GM13976 (cell line): ENCODE data around the gene LAG3.

Experiments used
- DNase-seq: peaks from one replicate; pipeline ENCODE4 v3.0.0; 2012; ENCODE audit warnings: low spot score
- CTCF ChIP-seq: IDR thresholded peaks from 2 replicates; pipeline ENCODE4 v1.5.1; 2012; ENCODE audit warnings: borderline replicate concordance, mild to moderate bottlenecking; ENCODE audit not compliant: insufficient read depth; ENCODE audit errors: extremely low read depth, missing control alignments, control extremely low read depth
- in situ Hi-C: fragments of 300-500 bp; cut with MboI; formaldehyde crosslinking; loops from one replicate; pipeline ENCODE4 v1.12.0; 2022; ENCODE audit warnings: low sequenced_read_pairs, mixed read lengths, inconsistent platforms; ENCODE audit not compliant: unreplicated experiment

The LAG3 gene

DNA sequence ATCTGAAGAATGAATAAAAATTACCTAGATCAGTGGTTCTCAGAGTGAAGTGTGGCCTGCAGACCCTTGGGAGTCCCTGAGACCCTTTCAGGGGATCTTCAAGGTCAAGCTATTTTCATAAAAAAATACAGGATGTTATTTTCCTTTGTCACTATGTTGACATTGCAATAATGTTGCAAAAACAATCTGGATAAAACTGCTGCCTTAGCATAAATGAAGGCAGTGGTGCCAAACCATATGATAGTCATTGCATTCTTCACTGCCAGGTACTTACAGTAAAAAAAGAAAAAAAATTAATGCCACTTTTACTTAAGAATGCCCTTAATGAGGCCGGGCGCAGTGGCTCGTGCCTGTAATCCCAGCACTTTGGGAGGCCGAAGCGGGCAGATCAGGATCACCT lies 15.0 kb downstream of the LAG3 start:
- no peak for DNase-seq
- in situ Hi-C loops: no loop called here
- no peak for TF ChIP-seq CTCF

DNA sequence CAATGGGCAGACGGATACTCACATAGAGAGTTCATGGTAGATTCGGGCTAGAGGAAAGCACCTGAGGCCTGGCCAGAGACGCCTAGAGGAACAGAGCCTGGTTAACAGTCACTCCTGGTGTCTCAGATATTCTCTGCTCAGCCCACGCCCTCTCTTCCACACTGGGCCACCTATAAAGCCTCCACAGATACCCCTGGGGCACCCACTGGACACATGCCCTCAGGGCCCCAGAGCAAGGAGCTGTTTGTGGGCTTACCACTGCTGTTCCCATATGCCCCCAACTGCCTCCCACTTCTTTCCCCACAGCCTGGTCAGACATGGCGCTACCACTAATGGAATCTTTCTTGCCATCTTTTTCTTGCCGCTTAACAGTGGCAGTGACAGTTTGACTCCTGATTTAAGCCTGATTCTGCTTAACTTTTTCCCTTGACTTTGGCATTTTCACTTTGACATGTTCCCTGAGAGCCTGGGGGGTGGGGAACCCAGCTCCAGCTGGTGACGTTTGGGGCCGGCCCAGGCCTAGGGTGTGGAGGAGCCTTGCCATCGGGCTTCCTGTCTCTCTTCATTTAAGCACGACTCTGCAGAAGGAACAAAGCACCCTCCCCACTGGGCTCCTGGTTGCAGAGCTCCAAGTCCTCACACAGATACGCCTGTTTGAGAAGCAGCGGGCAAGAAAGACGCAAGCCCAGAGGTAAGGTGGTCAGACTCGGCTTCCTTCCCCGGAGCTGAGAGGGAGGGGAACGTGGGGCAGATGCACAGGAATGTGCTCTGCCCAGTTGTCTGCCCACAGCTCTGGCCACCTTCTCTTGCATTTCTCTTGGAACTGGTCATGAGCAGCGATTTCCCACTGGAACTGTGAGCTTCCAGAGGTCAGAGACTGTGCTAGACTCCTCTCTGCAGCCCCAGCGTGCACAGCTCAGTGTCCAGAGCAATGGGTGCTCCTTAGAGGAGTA lies 16.9 kb downstream of the LAG3 start, which contains the start of gene CD4:
TSS of gene CD4 (plus strand) at position 557 of the 953 bp plus-strand sequence. CDS start 10,611 bp downstream, outside the sequence.
- no peak for TF ChIP-seq CTCF
- DNase-seq: no peak
- in situ Hi-C loops: no loop called here

DNA sequence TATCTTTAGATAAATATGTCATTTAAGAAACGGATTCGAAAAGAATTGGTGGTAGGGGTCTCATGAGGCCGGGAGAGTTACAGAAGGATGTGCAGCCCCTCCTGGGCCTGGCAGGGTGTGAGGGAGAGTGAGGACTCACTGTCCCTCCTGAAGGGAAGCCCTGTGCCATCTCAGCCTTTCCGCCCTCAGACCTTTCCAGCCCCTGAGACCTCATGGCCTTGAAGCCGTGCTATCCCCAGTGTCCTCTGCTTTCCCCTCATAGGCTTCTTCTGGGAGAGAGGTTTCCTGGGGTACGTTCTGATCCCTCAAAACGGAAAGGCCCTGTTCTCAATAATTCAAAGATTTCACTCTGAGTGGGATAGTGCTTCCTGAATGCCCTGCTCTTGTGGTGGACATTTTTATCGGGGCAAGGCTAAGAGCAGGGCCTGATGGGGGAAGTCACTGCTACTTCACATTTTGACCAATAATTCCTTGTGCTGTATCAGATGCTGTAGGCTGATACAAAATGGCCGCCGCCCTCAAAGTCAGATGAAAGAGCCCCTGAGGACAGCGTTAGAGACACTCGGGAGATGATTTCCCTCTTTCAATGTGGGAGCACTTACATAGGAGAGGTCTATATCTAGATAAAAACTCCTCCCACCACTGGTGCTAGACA lies 18.3 kb downstream of the LAG3 start:
- DNase-seq: no peak
- in situ Hi-C loops: no loop called here
- TF ChIP-seq CTCF: no peak

DNA sequence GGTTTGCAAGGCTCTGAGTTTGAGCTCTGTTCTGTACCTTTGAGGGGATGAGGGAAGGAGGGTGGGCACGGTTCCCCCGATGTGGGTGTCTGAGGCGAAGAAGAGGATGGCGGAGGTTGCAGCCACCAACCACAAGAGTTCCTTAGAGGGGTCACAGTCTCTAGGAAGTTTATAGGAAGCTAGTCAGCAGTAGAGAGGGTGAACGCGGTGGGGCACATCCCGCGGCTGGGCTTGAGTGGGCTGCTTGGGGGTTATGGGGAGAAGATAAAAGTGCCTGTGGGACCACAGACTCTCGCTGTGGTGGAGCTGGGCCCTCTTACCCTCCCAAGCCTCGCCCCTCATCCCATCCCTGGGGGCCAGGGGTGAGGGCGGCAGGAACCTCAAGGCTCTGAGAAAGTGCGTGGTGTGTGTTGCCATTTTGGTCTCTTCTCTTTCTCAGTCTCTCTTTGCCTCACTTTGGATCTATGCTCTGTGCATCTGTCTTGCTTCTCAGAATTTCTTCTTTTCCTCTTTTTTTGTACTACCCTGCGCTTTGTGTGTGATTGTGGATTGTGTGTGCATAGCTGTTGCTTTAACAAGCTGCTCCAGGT lies 19.7 kb downstream of the LAG3 start:
- no peak for DNase-seq
- TF ChIP-seq CTCF: no peak

GRCh38 chr12:6792522-6793201 lies 20.3 kb downstream of the LAG3 start:
- no peak for DNase-seq
- TF ChIP-seq CTCF: no peak
- in situ Hi-C loops: no loop called here

More for the DNA sequence above, 19.7 kb downstream of the LAG3 start:
- in situ Hi-C loops: no loop called here

DNA sequence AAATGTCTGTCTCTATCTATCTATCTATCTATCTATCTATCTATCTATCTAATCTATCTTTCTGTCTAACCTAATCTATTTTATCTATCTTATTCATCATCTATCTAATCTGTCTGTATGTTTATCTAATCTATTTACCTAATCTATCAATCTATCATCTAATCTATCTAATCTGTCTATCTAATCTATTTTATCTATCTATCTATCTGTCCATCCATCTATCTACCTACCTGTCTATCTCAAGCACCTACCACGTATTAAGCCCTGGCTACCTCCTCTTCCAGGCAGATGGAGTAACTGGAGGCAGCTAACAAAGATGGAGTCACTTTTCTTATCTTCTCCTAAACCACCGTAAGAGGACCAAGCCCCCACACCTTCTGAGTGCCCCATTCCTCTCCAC lies 22.8 kb downstream of the LAG3 start:
- no peak for TF ChIP-seq CTCF
- in situ Hi-C loops: no loop called here
- no peak for DNase-seq
